Measurements from ENCODE around the gene PRDM15.

DNA sequence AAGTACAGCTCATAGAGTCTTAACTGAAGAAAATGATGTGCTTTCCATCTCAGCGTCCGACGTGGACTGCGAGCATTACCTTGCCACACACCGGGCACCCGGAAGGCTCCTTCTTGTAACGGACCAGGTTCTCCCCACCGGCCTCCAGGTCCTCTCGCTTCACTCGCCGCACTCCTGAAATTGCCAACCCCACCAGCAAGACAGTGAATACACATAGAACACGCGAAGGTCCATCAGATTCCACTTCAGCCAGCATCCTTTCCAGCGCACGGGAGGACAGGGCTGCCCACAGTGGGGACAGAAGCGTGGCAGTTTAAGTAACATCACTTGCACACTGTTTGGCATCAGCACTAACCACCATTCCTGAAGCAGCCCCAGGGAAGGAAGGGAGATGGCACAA, 53.3 kb downstream of the PRDM15 start:
- TF ChIP-seq EZH2phosphoT487 (IDR thresholded peaks at IDR 0.05; ENCODE audit: insufficient read depth, low read depth) (no peak), EZH2 (IDR thresholded peaks at IDR 0.05; ENCODE audit: insufficient read depth, poor library complexity, severe bottlenecking) (no peak)
